Astrocyte of the cerebellum (primary cell): ENCODE results near the gene DPP4.

Source experiments
- DNase-seq: peaks from one replicate; pipeline ENCODE4 v3.0.0-alpha.2; 2011; ENCODE audit warnings: low read depth
- H3K4me3 ChIP-seq: 2 replicates; pipeline ENCODE4 v1.5.1; 2011; ENCODE audit warnings: mild to moderate bottlenecking, low read depth, low read length, moderate library complexity
- CTCF ChIP-seq: IDR thresholded peaks from 2 replicates; pipeline ENCODE4 v1.5.1; 2012; ENCODE audit warnings: low read length, low read depth, moderate library complexity, mild to moderate bottlenecking; ENCODE audit errors: missing control alignments
- in situ Hi-C: cut with HindIII; loops from 2 replicates; pipeline ENCODE4 v1.10.0; 2017; ENCODE audit warnings: low sequenced_read_pairs

DPP4 gene

GRCh38 chr2:162073888-162074631, at the start of gene DPP4:
DPP4 (minus strand) TSS chr2:162074215; CDS start chr2:162073981, 234 bp downstream.
- TF ChIP-seq CTCF, result no peak
- in situ Hi-C loops, result no loop called here
- DNase-seq, result no peak
- H3K4me3 ChIP-seq, result peak within 1 kb of the TSS; percentile 49

GRCh38 chr2:162118166-162119031, 44.4 kb upstream of the DPP4 start:
- DNase-seq, result no peak
- no peak for TF ChIP-seq CTCF
- no peak overlapping the region for H3K4me3 ChIP-seq
- in situ Hi-C loops, result no loop called here

GRCh38 chr2:162116352-162116751, 42.3 kb upstream of the DPP4 start:
- no peak for TF ChIP-seq CTCF
- H3K4me3 ChIP-seq, result no peak overlapping the region
- in situ Hi-C loops, result no loop called here
- no peak for DNase-seq

GRCh38 chr2:162115076-162115475, 41.1 kb upstream of the DPP4 start:
- in situ Hi-C loops, result no loop called here
- DNase-seq, result no peak
- no peak overlapping the region for H3K4me3 ChIP-seq
- no peak for TF ChIP-seq CTCF

- H3K4me3 ChIP-seq, result no peak overlapping the region
- no peak for DNase-seq
- in situ Hi-C loops, result no loop called here
- TF ChIP-seq CTCF, result no peak
Measured at GRCh38 chr2:162114271-162114670, 40.3 kb upstream of the DPP4 start.

GRCh38 chr2:162113776-162114168, 39.8 kb upstream of the DPP4 start:
- TF ChIP-seq CTCF, result no peak
- in situ Hi-C loops, result no loop called here
- DNase-seq, result no peak
- H3K4me3 ChIP-seq, result no peak overlapping the region
